ENCODE data around the gene DCUN1D2.

The DCUN1D2 gene

DNA sequence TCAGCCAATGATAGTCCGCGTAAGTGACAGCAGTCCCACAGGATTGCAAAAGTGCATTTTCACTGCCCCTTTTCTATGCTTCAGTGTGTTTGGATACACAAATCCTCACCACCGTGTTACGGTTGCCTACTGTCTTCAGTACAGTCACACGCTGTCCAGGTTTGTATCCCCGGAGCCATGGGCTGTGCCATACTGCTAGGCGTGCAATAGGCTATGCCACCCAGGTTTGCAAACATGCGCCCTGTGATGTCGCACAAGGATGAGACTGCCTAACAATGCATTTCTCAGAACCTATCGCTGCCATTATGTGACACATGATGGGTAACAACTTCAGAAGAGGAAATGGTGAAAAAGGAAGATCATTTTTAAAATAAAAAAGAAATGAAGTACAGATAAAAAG lies 20.4 kb downstream of the DCUN1D2 start:
- H3K4me1 ChIP-seq (ENCODE audit: low read depth, poor library complexity, severe bottlenecking): no peaks in the 10 kb centered on the region
- no peaks in the 10 kb centered on the region for H4K20me1 ChIP-seq (ENCODE audit: insufficient read depth)
- H2AFZ ChIP-seq (ENCODE audit: low read depth): no peak overlapping the region
- H3K79me2 ChIP-seq (ENCODE audit: insufficient read depth, low read depth): no peaks in the 10 kb centered on the region
- no peak overlapping the region for H3K27ac ChIP-seq
- H3K4me3 ChIP-seq (IDR thresholded peaks at IDR 0.05; ENCODE audit: insufficient read depth, low read depth, low read length): no peak overlapping the region
- H3K27me3 ChIP-seq (ENCODE audit: insufficient read depth, low read depth): no peaks in the 10 kb centered on the region
- no peaks in the 10 kb centered on the region for H3K36me3 ChIP-seq (ENCODE audit: insufficient read depth)
- no peak overlapping the region for H3K9ac ChIP-seq
- H3K4me2 ChIP-seq: no peak overlapping the region
- TF ChIP-seq, protein P1, sequence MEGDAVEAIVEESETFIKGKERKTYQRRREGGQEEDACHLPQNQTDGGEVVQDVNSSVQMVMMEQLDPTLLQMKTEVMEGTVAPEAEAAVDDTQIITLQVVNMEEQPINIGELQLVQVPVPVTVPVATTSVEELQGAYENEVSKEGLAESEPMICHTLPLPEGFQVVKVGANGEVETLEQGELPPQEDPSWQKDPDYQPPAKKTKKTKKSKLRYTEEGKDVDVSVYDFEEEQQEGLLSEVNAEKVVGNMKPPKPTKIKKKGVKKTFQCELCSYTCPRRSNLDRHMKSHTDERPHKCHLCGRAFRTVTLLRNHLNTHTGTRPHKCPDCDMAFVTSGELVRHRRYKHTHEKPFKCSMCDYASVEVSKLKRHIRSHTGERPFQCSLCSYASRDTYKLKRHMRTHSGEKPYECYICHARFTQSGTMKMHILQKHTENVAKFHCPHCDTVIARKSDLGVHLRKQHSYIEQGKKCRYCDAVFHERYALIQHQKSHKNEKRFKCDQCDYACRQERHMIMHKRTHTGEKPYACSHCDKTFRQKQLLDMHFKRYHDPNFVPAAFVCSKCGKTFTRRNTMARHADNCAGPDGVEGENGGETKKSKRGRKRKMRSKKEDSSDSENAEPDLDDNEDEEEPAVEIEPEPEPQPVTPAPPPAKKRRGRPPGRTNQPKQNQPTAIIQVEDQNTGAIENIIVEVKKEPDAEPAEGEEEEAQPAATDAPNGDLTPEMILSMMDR (conservative IDR thresholded peaks at IDR 0.05; ENCODE audit: low read depth, low read length): no peak

- Histone ChIP-seq H3K79me2 (ENCODE audit: insufficient read depth, low read depth) (no peaks in the 10 kb centered on the region), H3K9ac (no peak overlapping the region), H3K36me3 (ENCODE audit: insufficient read depth) (no peaks in the 10 kb centered on the region), H3K4me3 (IDR thresholded peaks at IDR 0.05; ENCODE audit: insufficient read depth, low read depth, low read length) (no peak overlapping the region), H3K27ac (no peak overlapping the region), H3K27me3 (ENCODE audit: insufficient read depth, low read depth) (no peaks in the 10 kb centered on the region), H4K20me1 (ENCODE audit: insufficient read depth) (no peaks in the 10 kb centered on the region), H3K4me1 (ENCODE audit: low read depth, poor library complexity, severe bottlenecking) (no peaks in the 10 kb centered on the region), H3K4me2 (no peak overlapping the region), H2AFZ (ENCODE audit: low read depth) (no peak overlapping the region)
- TF ChIP-seq, protein P1 (conservative IDR thresholded peaks at IDR 0.05; ENCODE audit: low read depth, low read length): no peak
Observed at GRCh38 chr13:113469582-113469981, 20.9 kb downstream of the DCUN1D2 start.

- Histone ChIP-seq H3K79me2 (ENCODE audit: insufficient read depth, low read depth) (no peaks in the 10 kb centered on the region), H3K4me1 (ENCODE audit: low read depth, poor library complexity, severe bottlenecking) (no peaks in the 10 kb centered on the region), H3K4me3 (IDR thresholded peaks at IDR 0.05; ENCODE audit: insufficient read depth, low read depth, low read length) (no peak overlapping the region), H3K36me3 (ENCODE audit: insufficient read depth) (no peaks in the 10 kb centered on the region), H3K27ac (no peak overlapping the region), H3K27me3 (ENCODE audit: insufficient read depth, low read depth) (no peaks in the 10 kb centered on the region), H4K20me1 (ENCODE audit: insufficient read depth) (no peaks in the 10 kb centered on the region), H3K4me2 (no peak overlapping the region), H2AFZ (ENCODE audit: low read depth) (no peak overlapping the region), H3K9ac (no peak overlapping the region)
- TF ChIP-seq, protein P1 (conservative IDR thresholded peaks at IDR 0.05; ENCODE audit: low read depth, low read length): no peak
Observed at GRCh38 chr13:113468472-113469201, 21.9 kb downstream of the DCUN1D2 start.

DNA sequence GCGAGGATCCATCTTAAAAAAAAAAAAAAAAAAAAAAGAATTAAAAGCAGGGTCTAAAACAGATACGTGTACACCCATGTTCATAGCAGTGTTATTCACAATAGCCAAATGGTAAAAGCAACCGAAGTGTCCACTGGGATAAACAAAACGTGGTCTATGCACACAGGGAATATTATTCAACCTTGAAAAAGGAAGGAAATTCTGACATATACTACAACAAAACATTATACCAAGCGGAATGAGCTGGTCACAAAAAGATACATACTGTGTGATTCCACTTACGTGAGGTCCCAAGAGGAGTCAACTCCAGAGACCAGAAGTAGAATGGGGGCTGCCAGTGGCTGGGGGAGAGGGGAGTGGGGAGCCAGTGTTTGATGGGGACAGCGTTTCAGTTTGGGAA lies 22.5 kb downstream of the DCUN1D2 start:
- TF ChIP-seq, protein P1 (conservative IDR thresholded peaks at IDR 0.05; ENCODE audit: low read depth, low read length): no peak
- Histone ChIP-seq H3K27ac (no peak overlapping the region), H3K27me3 (ENCODE audit: insufficient read depth, low read depth) (no peaks in the 10 kb centered on the region), H3K9ac (no peak overlapping the region), H3K79me2 (ENCODE audit: insufficient read depth, low read depth) (no peaks in the 10 kb centered on the region), H3K4me2 (no peak overlapping the region), H2AFZ (ENCODE audit: low read depth) (no peak overlapping the region), H3K4me3 (IDR thresholded peaks at IDR 0.05; ENCODE audit: insufficient read depth, low read depth, low read length) (no peak overlapping the region), H3K4me1 (ENCODE audit: low read depth, poor library complexity, severe bottlenecking) (no peaks in the 10 kb centered on the region), H4K20me1 (ENCODE audit: insufficient read depth) (no peaks in the 10 kb centered on the region), H3K36me3 (ENCODE audit: insufficient read depth) (no peaks in the 10 kb centered on the region)
